Daoy (cell line): ENCODE measurements around the gene USP32. TPM values are rescaled to one million over a fixed set of nuclear protein-coding genes. Genes with fewer than 3 reads are reported as not detected.

ENCODE experiments used
- DNase-seq: peaks from one replicate; pipeline ENCODE4 v3.0.0-alpha.2; 2015; ENCODE audit warnings: low read depth
- total RNA-seq: library from RNA; depleted of rRNA; stranded (reverse); fragments of >200 nt; shearing (Covaris generic); gene quantifications from 2 replicates; pipeline ENCODE4 v1.2.3, GENCODE V29; 2014

USP32 gene
- total RNA-seq, 1 experiment from 2014 or later = 18.4 TPM

GRCh38 chr17:60297760-60298401 lies 94.1 kb downstream of the USP32 start:
- no peak for DNase-seq

- no peak for DNase-seq
Measured at GRCh38 chr17:60296177-60296576, 95.8 kb downstream of the USP32 start.

DNA sequence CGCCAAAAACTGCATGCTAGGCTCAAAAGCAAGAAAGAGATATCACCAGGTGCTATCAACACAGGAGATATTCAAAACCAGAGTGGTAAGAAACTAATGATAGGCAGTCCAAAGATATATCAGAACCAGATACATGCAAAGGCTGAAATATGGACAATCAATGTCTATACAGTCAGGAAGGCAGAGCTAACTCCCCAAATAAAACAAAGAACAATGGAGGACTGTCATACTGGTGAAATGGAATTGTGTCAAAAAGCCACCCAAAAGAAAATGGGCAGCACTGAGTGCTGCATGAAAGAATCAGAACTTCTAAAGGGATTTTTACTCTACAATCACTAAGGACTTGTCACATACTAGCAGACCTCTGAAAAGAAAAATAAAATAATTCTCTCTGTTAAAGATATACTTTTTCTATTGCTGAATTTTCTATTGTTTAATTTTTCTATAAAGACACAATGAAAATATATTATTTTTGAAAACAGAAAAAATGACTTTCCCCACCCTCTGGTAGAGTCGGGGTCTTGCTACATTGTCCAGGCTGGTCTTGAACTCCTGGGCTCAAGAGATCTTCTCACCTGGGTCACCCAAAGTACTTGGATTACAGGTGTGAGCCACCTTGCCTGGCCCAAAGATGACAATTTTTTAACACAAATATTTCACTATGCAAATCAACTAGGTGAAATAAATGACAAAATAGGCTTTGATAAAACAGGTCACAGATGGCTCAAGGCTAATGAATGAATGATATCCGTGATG lies 98.2 kb downstream of the USP32 start:
- DNase-seq = no peak

DNA sequence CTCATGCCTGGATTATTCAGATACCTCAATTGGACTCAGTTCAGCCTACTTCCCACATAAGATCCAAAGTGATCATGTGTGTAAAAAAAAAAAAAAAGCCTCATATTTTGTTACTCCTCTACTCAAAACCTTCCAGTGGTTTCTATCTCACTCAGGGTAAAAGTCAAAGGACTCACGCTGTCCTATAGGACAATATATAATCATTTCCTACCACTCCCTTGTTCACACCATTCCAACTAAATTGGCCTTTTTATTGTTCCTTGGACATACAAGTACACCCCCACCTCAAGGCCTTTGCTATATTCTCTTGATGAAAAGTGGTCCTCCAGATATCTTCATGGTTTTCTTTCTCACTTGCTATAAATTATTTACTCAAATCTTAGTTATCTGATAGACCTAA lies 99.2 kb downstream of the USP32 start:
- no peak for DNase-seq

DNA sequence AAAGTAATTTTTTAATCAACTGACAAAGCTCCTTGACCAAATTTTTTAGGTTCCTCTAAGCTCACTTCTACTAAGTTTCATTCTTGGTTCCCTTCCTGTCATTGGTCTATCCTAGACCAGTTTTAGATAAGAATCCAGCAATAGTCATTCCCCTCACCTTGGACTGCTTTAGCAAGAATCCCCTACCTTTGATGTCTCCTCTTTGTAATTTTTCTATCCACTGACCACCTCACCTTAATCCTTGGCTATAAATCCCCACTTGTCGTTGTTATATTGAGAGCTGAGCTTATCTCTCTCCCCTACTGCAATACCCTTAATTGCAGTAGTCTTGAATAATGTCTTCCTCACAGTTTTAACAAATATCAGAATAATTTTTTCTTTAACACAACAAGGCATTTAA lies 107.2 kb downstream of the USP32 start:
- no peak for DNase-seq

GRCh38 chr17:60283816-60284215 lies 108.1 kb downstream of the USP32 start:
- DNase-seq = no peak

DNA sequence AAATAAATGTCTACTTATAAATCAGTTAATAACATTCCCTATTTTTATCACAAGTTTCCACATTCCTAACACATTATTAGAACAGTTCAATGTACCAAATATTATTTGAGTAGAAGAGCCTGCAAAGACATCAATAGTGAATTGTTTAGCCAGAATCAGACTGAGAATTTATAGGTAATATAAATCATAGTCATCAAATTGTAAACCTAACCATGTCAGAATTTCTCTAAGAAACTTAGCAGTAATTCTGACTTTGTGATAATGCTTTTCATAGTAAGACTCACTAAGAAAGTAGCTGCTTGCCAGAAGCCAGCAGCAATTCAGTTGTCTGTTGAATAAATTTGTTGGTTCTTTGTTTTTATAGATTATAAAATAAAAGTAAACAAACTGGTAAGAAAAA lies 111.3 kb downstream of the USP32 start:
- no peak for DNase-seq

GRCh38 chr17:60278237-60278636 lies 113.7 kb downstream of the USP32 start:
- no peak for DNase-seq

DNA sequence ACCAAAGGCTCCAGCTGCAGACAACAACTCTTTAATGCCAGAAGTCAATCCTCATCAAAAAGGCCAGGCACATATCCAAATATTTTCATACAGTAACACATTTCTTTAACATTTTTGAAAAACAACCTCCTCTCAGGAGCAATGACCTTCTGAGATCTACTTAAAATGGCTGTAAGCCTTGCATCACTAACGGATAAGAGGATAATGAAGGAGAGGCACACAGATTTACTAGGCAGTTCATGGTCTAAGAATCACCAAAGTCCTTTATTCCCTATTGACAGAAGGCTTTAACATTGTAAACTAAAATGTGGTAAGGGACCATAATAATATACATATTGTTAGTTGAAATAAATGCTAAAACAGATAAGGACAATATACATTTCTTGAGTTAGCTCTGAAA lies 114.7 kb downstream of the USP32 start:
- DNase-seq = no peak

- DNase-seq = no peak
Measured at GRCh38 chr17:60269417-60269816, 122.5 kb downstream of the USP32 start.

- DNase-seq = no peak
Measured at GRCh38 chr17:60260540-60260939, 131.4 kb downstream of the USP32 start.

GRCh38 chr17:60258313-60258712 lies 133.6 kb downstream of the USP32 start:
- DNase-seq = no peak

GRCh38 chr17:60256174-60256573 lies 135.8 kb downstream of the USP32 start:
- no peak for DNase-seq

- no peak for DNase-seq
Measured at GRCh38 chr17:60253048-60253447, 138.9 kb downstream of the USP32 start.

- no peak for DNase-seq
Measured at GRCh38 chr17:60252459-60252858, 139.5 kb downstream of the USP32 start.

DNA sequence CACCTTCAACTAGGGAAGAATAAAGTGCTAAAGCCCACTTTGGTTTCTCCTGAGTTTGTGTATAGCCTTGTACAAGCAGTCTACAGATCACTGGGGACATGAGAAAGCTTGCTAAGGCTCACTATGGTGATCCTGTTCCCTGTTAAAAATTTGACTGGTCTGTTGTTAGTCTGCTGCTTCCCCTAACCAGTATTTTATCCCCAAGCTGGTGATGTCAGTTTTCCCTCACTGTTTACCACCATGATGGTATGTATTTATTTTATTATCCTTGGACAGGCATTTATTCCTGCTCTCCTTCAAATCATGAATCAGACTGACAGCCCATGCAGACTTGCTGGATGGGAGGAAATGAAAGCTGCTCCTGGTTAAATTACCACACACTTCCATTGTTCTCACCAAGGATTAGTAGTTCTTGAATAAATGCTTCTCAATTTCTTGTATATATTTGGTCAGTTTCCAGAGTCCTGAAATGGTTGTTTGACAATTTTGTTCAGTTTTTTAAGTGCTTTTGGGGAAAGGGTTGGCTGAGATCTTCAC lies 142.6 kb downstream of the USP32 start:
- DNase-seq = no peak

DNA sequence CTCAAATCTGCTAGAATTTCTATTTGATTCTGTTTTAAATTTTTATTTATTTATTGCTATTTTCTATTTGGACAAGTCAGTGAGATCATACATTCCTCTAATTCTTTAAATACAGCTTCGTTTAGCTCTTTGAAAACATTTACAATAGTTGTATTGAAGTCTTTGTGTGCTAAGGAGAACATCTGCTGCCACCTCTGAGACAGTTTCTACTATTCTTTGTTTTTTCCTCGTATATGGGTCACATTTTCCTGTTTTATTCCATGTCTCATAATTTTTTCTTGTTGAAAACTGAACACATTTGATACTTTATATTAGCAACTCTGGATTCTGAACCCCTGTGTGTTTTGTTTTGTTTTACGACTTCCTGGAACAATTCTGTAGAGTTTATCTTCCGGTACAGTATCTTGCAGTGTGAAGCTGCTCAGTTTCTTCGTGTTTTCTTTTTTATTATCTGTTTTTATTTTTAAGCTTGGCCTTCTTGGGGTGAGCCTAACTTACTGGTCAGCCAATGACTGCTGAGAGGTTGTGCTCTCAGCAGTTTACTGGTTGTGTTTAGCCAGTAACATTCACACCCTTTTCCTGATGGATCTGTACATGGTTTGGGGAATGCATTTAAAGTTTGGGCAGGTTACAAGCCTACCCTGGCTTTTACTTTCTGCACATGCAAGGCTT lies 143.2 kb downstream of the USP32 start:
- DNase-seq = no peak

- DNase-seq = no peak
Measured at GRCh38 chr17:60247836-60248461, 144.0 kb downstream of the USP32 start.

DNA sequence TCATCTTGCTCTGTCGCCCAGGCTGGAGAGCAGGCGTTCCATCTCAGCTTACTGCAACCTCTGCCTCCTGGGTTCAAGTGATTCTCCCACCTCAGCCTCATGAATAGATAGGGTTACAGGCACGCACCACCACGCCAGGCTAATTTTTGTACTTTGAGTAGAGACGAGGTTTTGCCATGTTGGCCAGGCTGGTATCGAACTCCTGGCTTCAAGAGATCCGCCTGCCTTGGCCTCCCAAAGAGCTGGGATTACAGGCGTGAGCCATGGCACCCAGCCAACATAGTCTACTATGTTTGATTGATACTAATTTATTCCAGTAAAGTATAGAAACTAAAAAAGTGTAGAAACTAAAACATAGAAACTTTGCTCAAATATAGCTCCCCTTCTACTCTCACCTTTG lies 147.3 kb downstream of the USP32 start:
- no peak for DNase-seq

- no peak for DNase-seq
Measured at GRCh38 chr17:60240290-60240689, 151.6 kb downstream of the USP32 start.

DNA sequence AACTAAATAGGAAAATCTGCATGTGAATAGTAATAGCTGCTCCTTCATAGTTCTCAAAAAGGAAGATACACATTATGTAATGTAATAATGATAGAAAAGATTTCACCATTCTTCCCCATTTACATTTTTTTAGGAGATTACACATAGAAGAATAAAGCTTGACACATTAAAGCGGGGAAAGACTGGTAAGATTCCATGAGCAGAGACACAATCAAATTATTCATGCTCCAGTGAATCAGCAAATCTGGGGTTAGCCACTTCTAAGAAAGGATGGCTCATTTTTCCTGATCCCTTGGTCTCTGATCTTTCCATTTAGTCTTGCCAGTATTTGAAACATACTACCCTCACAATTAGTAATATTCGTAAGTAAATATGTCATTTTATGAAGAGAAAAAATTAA lies 160.2 kb downstream of the USP32 start:
- DNase-seq = no peak

DNA sequence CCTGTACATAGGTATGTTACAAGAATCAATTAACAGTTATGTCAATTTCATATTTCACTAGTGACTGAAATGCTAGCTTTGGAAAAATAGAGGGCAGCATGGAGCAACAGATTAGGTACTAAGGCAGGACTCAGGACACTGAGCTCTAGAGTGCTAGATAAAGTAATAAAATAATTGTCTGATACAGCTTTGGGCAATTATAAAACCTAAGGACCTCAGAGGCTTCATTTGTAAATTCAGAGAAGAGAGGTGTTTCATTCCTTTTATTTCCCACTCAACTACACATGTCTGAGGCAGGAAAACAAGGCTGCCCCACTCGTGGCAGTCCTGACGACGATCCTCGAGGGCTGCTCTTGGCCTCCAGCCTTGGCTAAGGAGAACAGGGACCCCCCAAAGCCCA lies 160.7 kb downstream of the USP32 start:
- no peak for DNase-seq
